Peyer's patch (tissue), 4 donors: ENCODE measurements around the gene HSPG2.

Source experiments
- POLR2A ChIP-seq, 2 donors: fragments of 450-650 bp; IDR thresholded peaks; one replicate each; pipeline ENCODE4 v1.5.1; 2017; ENCODE audit warnings: antibody characterized with exemption in 2 of 2, mild to moderate bottlenecking in 2 of 2, moderate library complexity in 2 of 2
- TF ChIP-seq, protein P1 (sequence below), 6 experiments: fragments of 450-650 bp in 4 of 6; fragments of 200-600 bp in 2 of 6; sonication (generic) in 1 of 6; IDR thresholded peaks; one replicate each; pipeline ENCODE4 v1.5.1; 2017 to 2019; ENCODE audit warnings: antibody characterized with exemption in 6 of 6, mild to moderate bottlenecking in 3 of 6, moderate library complexity in 1 of 6

- TF ChIP-seq, protein P1, sequence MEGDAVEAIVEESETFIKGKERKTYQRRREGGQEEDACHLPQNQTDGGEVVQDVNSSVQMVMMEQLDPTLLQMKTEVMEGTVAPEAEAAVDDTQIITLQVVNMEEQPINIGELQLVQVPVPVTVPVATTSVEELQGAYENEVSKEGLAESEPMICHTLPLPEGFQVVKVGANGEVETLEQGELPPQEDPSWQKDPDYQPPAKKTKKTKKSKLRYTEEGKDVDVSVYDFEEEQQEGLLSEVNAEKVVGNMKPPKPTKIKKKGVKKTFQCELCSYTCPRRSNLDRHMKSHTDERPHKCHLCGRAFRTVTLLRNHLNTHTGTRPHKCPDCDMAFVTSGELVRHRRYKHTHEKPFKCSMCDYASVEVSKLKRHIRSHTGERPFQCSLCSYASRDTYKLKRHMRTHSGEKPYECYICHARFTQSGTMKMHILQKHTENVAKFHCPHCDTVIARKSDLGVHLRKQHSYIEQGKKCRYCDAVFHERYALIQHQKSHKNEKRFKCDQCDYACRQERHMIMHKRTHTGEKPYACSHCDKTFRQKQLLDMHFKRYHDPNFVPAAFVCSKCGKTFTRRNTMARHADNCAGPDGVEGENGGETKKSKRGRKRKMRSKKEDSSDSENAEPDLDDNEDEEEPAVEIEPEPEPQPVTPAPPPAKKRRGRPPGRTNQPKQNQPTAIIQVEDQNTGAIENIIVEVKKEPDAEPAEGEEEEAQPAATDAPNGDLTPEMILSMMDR (IDR thresholded peaks at IDR 0.05): no peak
- TF ChIP-seq POLR2A (IDR thresholded peaks at IDR 0.05): no peak
Measured at GRCh38 chr1:21833392-21833976, 103.6 kb downstream of the HSPG2 start.
